A549 (cell line): ENCODE results near the gene LTBP3.

Experiments used
- CEBPB ChIP-seq, 2 experiments: fragments of >200 bp in 1 of 2; sonication (Bioruptor Twin) in 1 of 2; formaldehyde crosslinking in 1 of 2; IDR thresholded peaks; 2 replicates each; pipeline ENCODE4 v1.6.1; 2012 to 2016
- CTCF ChIP-seq: fragments of >200 bp; sonication (Bioruptor Twin); formaldehyde crosslinking; IDR thresholded peaks from 3 replicates; pipeline ENCODE4 v1.5.1; 2016
- EP300 ChIP-seq, 2 experiments: fragments of >200 bp; sonication (Bioruptor Twin); formaldehyde crosslinking; IDR thresholded peaks; 2 replicates in 1 of 2; 3 replicates in 1 of 2; pipeline ENCODE4 v1.6.1; 2016 to 2017
- FOXS1 ChIP-seq: fragments of 250-450 bp; sonication (Bioruptor Pico); IDR thresholded peaks from 2 replicates; pipeline ENCODE4 v1.5.0; 2020; ENCODE audit warnings: mild to moderate bottlenecking, moderate library complexity
- MYC ChIP-seq: IDR thresholded peaks from 2 replicates; pipeline ENCODE4 v1.6.1; 2012; ENCODE audit warnings: mild to moderate bottlenecking, inconsistent platforms, low read length, improper control_type of control experiment, borderline replicate concordance

- TF ChIP-seq CEBPB (IDR thresholded peaks at IDR 0.05) (no peak), CTCF (no peak), EP300 (IDR thresholded peaks at IDR 0.05) (no peak), MYC (no peak), FOXS1 (CRISPR knock-in tag) (no peak)
Observed at GRCh38 chr11:65580756-65581155, 22.6 kb upstream of the LTBP3 start.
